HepG2 (cell line): ENCODE data around the gene RGS5. TPM values are rescaled to one million over a fixed set of nuclear protein-coding genes. Genes with fewer than 3 reads are reported as not detected.

Experiments used
- RAD51 ChIP-seq: fragments of 450-650 bp; IDR thresholded peaks from 2 replicates; pipeline ENCODE4 v1.6.1; 2016; ENCODE audit warnings: borderline replicate concordance
- REXO4 ChIP-seq: sonication (generic); formaldehyde crosslinking; IDR thresholded peaks from 2 replicates; pipeline ENCODE4 v1.8.0; 2022; ENCODE audit warnings: missing genetic modification reagents, mild to moderate bottlenecking, borderline replicate concordance
- ZNF431 ChIP-seq: sonication (generic); formaldehyde crosslinking; IDR thresholded peaks from 2 replicates; pipeline ENCODE4 v1.9.0; 2022; ENCODE audit warnings: missing genetic modification reagents, low read depth, mild to moderate bottlenecking, borderline replicate concordance
- polyA plus RNA-seq, 8 experiments: library from polyadenylated mRNA; depleted of rRNA in 3 of 8; stranded (reverse) in 7 of 8; unstranded in 1 of 8; fragments of >200 nt; fragmentation: Illumina TruSeq in 4 of 8; extraction: Trizol in 4 of 8; gene quantifications; 2 replicates each; pipeline versions ENCODE4 v1.2.1 to v1.2.3, GENCODE V29; 2011 to 2016; ENCODE audit warnings: low read depth in 4 of 8, missing spikeins in 1 of 8, mixed read lengths in 1 of 8; ENCODE audit not compliant: insufficient read depth in 1 of 8
- total RNA-seq, 5 experiments: library from RNA; depleted of rRNA; stranded (reverse); fragments of >200 nt; fragmentation: Illumina TruSeq; extraction: Trizol; gene quantifications; 2 replicates each; pipeline ENCODE4 v1.2.3, GENCODE V29; 2016; ENCODE audit warnings: low read depth in 1 of 5
- TF ChIP-seq, protein P1 (sequence below): sonication (generic); formaldehyde crosslinking; IDR thresholded peaks from one replicate; pipeline ENCODE4 v1.5.1; 2020; ENCODE audit warnings: mild to moderate bottlenecking, missing genetic modification reagents; ENCODE audit errors: not compliant biosample characterization
- TF ChIP-seq, protein P2 (sequence below): sonication (generic); formaldehyde crosslinking; IDR thresholded peaks from 2 replicates; pipeline ENCODE4 v1.5.0; 2020; ENCODE audit warnings: mild to moderate bottlenecking, missing genetic modification reagents, borderline replicate concordance

Gene RGS5
- total and polyA plus RNA-seq, 2 of the 13 experiments (the other 11 are each of a cell fraction or from before 2014, with no cell fraction given) = 1.9 to 2.3 TPM

DNA sequence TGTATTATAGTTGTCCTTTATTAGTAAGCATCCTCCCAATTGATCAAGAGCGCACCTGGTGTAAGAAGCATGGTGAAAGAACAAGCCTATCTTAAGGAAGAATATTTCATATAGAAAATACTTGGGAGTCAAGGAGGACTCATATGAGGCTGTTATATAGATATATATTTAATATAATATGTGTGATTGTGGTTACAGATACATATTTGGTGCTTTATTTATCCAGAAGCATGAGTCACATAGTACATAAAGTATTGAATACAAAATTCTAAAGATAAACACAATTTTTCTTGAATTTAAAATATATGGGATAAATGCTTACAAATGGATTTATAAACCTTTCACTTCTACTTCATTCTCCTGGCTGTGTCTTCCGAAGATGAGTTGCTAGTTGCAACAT is 60.6 kb downstream of the RGS5 start (continued):
- TF ChIP-seq, protein P1, sequence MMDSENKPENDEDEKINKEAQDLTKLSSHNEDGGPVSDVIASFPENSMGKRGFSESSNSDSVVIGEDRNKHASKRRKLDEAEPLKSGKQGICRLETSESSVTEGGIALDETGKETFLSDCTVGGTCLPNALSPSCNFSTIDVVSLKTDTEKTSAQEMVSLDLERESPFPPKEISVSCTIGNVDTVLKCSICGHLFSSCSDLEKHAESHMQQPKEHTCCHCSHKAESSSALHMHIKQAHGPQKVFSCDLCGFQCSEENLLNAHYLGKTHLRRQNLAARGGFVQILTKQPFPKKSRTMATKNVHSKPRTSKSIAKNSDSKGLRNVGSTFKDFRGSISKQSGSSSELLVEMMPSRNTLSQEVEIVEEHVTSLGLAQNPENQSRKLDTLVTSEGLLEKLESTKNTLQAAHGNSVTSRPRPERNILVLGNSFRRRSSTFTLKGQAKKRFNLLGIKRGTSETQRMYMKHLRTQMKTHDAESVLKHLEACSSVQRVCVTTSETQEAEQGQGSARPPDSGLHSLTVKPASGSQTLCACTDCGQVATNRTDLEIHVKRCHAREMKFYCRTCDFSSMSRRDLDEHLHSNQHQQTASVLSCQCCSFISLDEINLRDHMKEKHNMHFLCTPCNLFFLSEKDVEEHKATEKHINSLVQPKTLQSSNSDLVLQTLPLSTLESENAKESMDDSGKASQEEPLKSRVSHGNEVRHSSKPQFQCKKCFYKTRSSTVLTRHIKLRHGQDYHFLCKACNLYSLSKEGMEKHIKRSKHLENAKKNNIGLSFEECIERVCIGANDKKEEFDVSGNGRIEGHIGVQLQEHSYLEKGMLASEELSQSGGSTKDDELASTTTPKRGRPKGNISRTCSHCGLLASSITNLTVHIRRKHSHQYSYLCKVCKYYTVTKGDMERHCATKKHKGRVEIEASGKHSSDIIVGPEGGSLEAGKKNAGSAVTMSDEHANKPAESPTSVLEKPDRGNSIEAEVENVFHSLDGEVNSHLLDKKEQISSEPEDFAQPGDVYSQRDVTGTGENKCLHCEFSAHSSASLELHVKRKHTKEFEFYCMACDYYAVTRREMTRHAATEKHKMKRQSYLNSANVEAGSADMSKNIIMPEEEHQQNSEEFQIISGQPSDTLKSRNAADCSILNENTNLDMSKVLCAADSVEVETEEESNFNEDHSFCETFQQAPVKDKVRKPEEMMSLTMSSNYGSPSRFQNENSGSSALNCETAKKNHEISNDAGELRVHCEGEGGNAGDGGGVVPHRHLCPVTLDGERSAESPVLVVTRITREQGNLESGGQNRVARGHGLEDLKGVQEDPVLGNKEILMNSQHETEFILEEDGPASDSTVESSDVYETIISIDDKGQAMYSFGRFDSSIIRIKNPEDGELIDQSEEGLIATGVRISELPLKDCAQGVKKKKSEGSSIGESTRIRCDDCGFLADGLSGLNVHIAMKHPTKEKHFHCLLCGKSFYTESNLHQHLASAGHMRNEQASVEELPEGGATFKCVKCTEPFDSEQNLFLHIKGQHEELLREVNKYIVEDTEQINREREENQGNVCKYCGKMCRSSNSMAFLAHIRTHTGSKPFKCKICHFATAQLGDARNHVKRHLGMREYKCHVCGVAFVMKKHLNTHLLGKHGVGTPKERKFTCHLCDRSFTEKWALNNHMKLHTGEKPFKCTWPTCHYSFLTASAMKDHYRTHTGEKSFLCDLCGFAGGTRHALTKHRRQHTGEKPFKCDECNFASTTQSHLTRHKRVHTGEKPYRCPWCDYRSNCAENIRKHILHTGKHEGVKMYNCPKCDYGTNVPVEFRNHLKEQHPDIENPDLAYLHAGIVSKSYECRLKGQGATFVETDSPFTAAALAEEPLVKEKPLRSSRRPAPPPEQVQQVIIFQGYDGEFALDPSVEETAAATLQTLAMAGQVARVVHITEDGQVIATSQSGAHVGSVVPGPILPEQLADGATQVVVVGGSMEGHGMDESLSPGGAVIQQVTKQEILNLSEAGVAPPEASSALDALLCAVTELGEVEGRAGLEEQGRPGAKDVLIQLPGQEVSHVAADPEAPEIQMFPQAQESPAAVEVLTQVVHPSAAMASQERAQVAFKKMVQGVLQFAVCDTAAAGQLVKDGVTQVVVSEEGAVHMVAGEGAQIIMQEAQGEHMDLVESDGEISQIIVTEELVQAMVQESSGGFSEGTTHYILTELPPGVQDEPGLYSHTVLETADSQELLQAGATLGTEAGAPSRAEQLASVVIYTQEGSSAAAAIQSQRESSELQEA (CRISPR knock-in tag) = no peak
- TF ChIP-seq RAD51 (no peak), REXO4 (CRISPR knock-in tag) (no peak), ZNF431 (CRISPR knock-in tag) (no peak)
- TF ChIP-seq, protein P2, sequence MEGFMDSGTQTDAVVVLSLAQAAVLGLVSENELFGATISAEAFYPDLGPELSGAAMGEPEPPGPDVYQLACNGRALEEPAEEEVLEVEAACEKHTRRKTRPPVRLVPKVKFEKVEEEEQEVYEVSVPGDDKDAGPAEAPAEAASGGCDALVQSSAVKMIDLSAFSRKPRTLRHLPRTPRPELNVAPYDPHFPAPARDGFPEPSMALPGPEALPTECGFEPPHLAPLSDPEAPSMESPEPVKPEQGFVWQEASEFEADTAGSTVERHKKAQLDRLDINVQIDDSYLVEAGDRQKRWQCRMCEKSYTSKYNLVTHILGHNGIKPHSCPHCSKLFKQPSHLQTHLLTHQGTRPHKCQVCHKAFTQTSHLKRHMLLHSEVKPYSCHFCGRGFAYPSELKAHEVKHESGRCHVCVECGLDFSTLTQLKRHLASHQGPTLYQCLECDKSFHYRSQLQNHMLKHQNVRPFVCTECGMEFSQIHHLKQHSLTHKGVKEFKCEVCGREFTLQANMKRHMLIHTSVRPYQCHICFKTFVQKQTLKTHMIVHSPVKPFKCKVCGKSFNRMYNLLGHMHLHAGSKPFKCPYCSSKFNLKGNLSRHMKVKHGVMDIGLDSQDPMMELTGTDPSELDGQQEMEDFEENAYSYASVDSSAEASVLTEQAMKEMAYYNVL (CRISPR knock-in tag) = no peak
- TF ChIP-seq, all 625 proteins: peak for 0
